ENCODE results near the gene ASPN.

Gene ASPN

DNA sequence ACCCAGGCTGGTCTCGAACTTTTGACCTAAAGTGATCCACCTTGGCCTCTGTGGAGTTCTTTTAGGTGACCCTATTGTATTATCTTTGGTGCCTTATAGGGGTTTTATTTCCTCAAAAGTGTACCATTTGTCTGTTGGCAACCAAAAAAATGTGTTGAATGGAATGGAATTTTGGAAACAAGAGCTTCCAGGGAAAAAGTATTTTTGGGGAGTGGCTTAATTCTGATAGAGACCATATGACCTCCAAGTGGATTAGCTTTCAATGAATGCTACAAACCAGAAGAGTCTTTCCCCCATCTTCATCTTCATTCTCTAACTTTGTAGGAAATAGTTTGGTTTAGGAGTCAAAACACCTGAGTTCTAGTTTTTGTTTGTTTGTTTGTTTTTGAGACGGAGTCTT, 74.5 kb downstream of the ASPN start:
- no peak for FAIRE-seq

- no peak for FAIRE-seq
These were observed 75.8 kb downstream of the ASPN start for GRCh38 chr9:92406477-92406876.

Data from islet of Langerhans (tissue), 1 donor.